Measurements from ENCODE around the gene IL37.
"Not testable (repeated sequence)": the region's sequence is repeated elsewhere in the genome, so short reads cannot be mapped to it uniquely, and the experiment has no call there.

Gene IL37

DNA sequence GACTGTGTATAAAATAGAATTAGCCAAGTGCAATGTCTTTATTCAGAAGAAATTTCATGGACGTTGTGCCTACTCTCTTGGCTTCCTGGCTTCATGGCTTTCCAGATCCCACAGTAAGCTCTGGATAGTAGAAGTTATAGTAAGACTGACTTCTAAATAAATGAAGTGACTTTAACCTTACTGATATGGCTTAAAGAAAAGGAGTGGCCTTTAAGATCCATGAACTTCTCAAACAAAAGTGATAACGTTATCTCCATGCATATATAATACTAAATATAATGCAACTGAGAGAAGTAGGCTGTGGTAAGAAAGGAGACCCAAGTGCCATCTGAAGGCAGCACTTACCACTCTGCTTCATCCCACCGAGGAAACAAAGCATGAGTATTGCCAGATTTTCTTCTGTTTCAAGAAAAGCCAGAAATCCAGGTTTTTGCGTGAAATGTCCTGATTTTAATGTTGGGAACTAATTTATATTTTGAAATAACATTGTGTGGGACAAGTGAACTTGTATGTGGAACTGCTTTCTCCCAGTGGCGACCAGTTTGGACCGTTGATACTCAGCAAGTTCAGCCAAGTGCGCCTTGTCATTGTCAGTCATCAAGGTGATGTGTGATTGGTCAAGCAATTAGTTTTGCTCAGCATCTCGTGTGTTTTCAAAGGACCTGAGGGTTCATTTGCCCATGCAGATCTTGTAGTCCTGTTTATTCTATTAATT lies 13.9 kb upstream of the IL37 start:
- no peak overlapping the region for H3K27ac ChIP-seq
- H3K4me3 ChIP-seq (ENCODE audit: low read depth, low read length): no peak overlapping the region
- H3K36me3 ChIP-seq (replicated peaks): no peaks in the 10 kb centered on the region
- H3K27me3 ChIP-seq (replicated peaks): no peaks in the 10 kb centered on the region
- no peak for DNase-seq
- in situ Hi-C loops (cut with HindIII; ENCODE audit: low pct_ligation_motif_present, low sequenced_read_pairs): no loop called here
- TF ChIP-seq, protein P1, sequence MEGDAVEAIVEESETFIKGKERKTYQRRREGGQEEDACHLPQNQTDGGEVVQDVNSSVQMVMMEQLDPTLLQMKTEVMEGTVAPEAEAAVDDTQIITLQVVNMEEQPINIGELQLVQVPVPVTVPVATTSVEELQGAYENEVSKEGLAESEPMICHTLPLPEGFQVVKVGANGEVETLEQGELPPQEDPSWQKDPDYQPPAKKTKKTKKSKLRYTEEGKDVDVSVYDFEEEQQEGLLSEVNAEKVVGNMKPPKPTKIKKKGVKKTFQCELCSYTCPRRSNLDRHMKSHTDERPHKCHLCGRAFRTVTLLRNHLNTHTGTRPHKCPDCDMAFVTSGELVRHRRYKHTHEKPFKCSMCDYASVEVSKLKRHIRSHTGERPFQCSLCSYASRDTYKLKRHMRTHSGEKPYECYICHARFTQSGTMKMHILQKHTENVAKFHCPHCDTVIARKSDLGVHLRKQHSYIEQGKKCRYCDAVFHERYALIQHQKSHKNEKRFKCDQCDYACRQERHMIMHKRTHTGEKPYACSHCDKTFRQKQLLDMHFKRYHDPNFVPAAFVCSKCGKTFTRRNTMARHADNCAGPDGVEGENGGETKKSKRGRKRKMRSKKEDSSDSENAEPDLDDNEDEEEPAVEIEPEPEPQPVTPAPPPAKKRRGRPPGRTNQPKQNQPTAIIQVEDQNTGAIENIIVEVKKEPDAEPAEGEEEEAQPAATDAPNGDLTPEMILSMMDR (IDR thresholded peaks at IDR 0.05; ENCODE audit: low read depth, low read length, missing control alignments): no peak

GRCh38 chr2:112897624-112897978 lies 13.4 kb upstream of the IL37 start:
- Histone ChIP-seq H3K36me3 (replicated peaks) (no peaks in the 10 kb centered on the region), H3K27me3 (replicated peaks) (no peaks in the 10 kb centered on the region), H3K4me3 (ENCODE audit: low read depth, low read length) (no peak overlapping the region), H3K27ac (no peak overlapping the region)
- DNase-seq: no peak
- TF ChIP-seq, protein P1 (IDR thresholded peaks at IDR 0.05; ENCODE audit: low read depth, low read length, missing control alignments): no peak
- in situ Hi-C loops (cut with HindIII; ENCODE audit: low pct_ligation_motif_present, low sequenced_read_pairs): no loop called here

GRCh38 chr2:112901431-112902065 lies 9.4 kb upstream of the IL37 start:
- H3K4me3 ChIP-seq (ENCODE audit: low read depth, low read length); in situ Hi-C loops (cut with HindIII; ENCODE audit: low pct_ligation_motif_present, low sequenced_read_pairs); DNase-seq; H3K27ac ChIP-seq; H3K27me3 ChIP-seq (replicated peaks); H3K36me3 ChIP-seq (replicated peaks): not testable (repeated sequence)

- TF ChIP-seq, protein P1 (IDR thresholded peaks at IDR 0.05; ENCODE audit: low read depth, low read length, missing control alignments): no peak
- in situ Hi-C loops (cut with HindIII; ENCODE audit: low pct_ligation_motif_present, low sequenced_read_pairs): no loop called here
- H3K27me3 ChIP-seq (replicated peaks): no peaks in the 10 kb centered on the region
- DNase-seq: no peak
- H3K36me3 ChIP-seq (replicated peaks): no peaks in the 10 kb centered on the region
- H3K27ac ChIP-seq: no peak overlapping the region
- H3K4me3 ChIP-seq (ENCODE audit: low read depth, low read length): no peak overlapping the region
These were observed 8.1 kb upstream of the IL37 start for GRCh38 chr2:112902816-112903215.

GRCh38 chr2:112904883-112905282 lies 6.1 kb upstream of the IL37 start:
- TF ChIP-seq, protein P1 (IDR thresholded peaks at IDR 0.05; ENCODE audit: low read depth, low read length, missing control alignments): no peak
- H3K4me3 ChIP-seq (ENCODE audit: low read depth, low read length): no peak overlapping the region
- no peaks in the 10 kb centered on the region for H3K27me3 ChIP-seq (replicated peaks)
- in situ Hi-C loops (cut with HindIII; ENCODE audit: low pct_ligation_motif_present, low sequenced_read_pairs): no loop called here
- H3K27ac ChIP-seq: no peak overlapping the region
- H3K36me3 ChIP-seq (replicated peaks): no peaks in the 10 kb centered on the region
- DNase-seq: no peak

GRCh38 chr2:112906276-112906675 lies 4.7 kb upstream of the IL37 start:
- TF ChIP-seq, protein P1 (IDR thresholded peaks at IDR 0.05; ENCODE audit: low read depth, low read length, missing control alignments): no peak
- in situ Hi-C loops (cut with HindIII; ENCODE audit: low pct_ligation_motif_present, low sequenced_read_pairs): no loop called here
- no peak for DNase-seq

More at GRCh38 chr2:112906276-112906675, 4.7 kb upstream of the IL37 start:
- Histone ChIP-seq H3K4me3 (ENCODE audit: low read depth, low read length) (no peak overlapping the region), H3K27ac (no peak overlapping the region), H3K27me3 (replicated peaks) (no peaks in the 10 kb centered on the region), H3K36me3 (replicated peaks) (no peaks in the 10 kb centered on the region)
